H9 (cell line): ENCODE results near the gene GPR108. TPM values are rescaled to one million over a fixed set of nuclear protein-coding genes. Genes with fewer than 3 reads are reported as not detected.

ENCODE experiments used
- DNase-seq: peaks from one replicate; pipeline ENCODE4 v3.0.0-alpha.2; 2017
- H2AFZ ChIP-seq: one replicate; pipeline ENCODE4 v1.6.1; 2013; ENCODE audit warnings: mild to moderate bottlenecking, low read length, control low read depth, moderate library complexity
- H2AK5ac ChIP-seq: 2 replicates; pipeline ENCODE4 v1.6.1; 2013; ENCODE audit warnings: low read length, control low read depth, mixed read lengths; ENCODE audit not compliant: insufficient read length
- H2BK120ac ChIP-seq: one replicate; pipeline ENCODE4 v1.6.1; 2013; ENCODE audit warnings: low read depth, mild to moderate bottlenecking, low read length, control low read depth, inconsistent platforms; ENCODE audit not compliant: poor library complexity, severe bottlenecking
- H2BK12ac ChIP-seq: 2 replicates; pipeline ENCODE4 v1.6.1; 2013; ENCODE audit warnings: low read length, control low read depth, mixed read lengths, low read depth; ENCODE audit not compliant: insufficient read length
- H2BK15ac ChIP-seq: 2 replicates; pipeline ENCODE4 v1.6.1; 2013; ENCODE audit warnings: low read depth, low read length, control low read depth
- H2BK20ac ChIP-seq: one replicate; pipeline ENCODE4 v1.6.1; 2013; ENCODE audit warnings: low read depth, mild to moderate bottlenecking, low read length, control low read depth, inconsistent platforms; ENCODE audit not compliant: poor library complexity, severe bottlenecking
- H2BK5ac ChIP-seq: 2 replicates; pipeline ENCODE4 v1.6.1; 2013; ENCODE audit warnings: low read length, control low read depth, mixed read lengths; ENCODE audit not compliant: insufficient read length
- H3K14ac ChIP-seq: 2 replicates; pipeline ENCODE4 v1.6.1; 2013; ENCODE audit warnings: low read length, control low read depth; ENCODE audit not compliant: insufficient read depth
- H3K18ac ChIP-seq: 2 replicates; pipeline ENCODE4 v1.6.1; 2013; ENCODE audit warnings: low read depth, mild to moderate bottlenecking, mixed read lengths, low read length, control low read depth; ENCODE audit not compliant: insufficient read length
- H3K23ac ChIP-seq: 2 replicates; pipeline ENCODE4 v1.6.1; 2013; ENCODE audit warnings: low read length, control low read depth, mixed read lengths, low read depth; ENCODE audit not compliant: insufficient read length
- H3K23me2 ChIP-seq: 2 replicates; pipeline ENCODE4 v1.6.1; 2013; ENCODE audit warnings: low read depth, mild to moderate bottlenecking, mixed read lengths, low read length, control low read depth; ENCODE audit not compliant: insufficient read length, poor library complexity, severe bottlenecking
- H3K27ac ChIP-seq: 2 replicates; pipeline ENCODE4 v1.5.1; 2013; ENCODE audit warnings: low read length, control low read depth, mixed read lengths, low read depth; ENCODE audit not compliant: insufficient read length
- H3K27me3 ChIP-seq: 2 replicates; pipeline ENCODE4 v1.6.1; 2013; ENCODE audit warnings: low read length, control low read depth, inconsistent platforms; ENCODE audit not compliant: insufficient read depth
- H3K4ac ChIP-seq: 2 replicates; pipeline ENCODE4 v1.6.1; 2013; ENCODE audit warnings: low read depth, mild to moderate bottlenecking, control low read depth, inconsistent platforms, low read length, moderate library complexity
- H3K4me1 ChIP-seq: 2 replicates; pipeline ENCODE4 v1.6.1; 2013; ENCODE audit warnings: low read length, control low read depth, inconsistent platforms; ENCODE audit not compliant: insufficient read depth
- H3K4me2 ChIP-seq: 2 replicates; pipeline ENCODE4 v1.6.1; 2013; ENCODE audit warnings: low read length, control low read depth, mixed read lengths; ENCODE audit not compliant: insufficient read length, insufficient read depth
- H3K56ac ChIP-seq: 2 replicates; pipeline ENCODE4 v1.6.1; 2013; ENCODE audit warnings: low read depth, mild to moderate bottlenecking, mixed read lengths, low read length, control low read depth; ENCODE audit not compliant: insufficient read length
- H3K79me1 ChIP-seq: 2 replicates; pipeline ENCODE4 v1.6.1; 2013; ENCODE audit warnings: low read depth, mild to moderate bottlenecking, moderate library complexity, low read length, control low read depth, inconsistent platforms; ENCODE audit not compliant: insufficient read depth, poor library complexity, severe bottlenecking
- H3K79me2 ChIP-seq: 2 replicates; pipeline ENCODE4 v1.6.1; 2013; ENCODE audit warnings: low read length, control low read depth, inconsistent platforms; ENCODE audit not compliant: insufficient read depth
- H3K9ac ChIP-seq: 2 replicates; pipeline ENCODE4 v1.6.1; 2013; ENCODE audit warnings: low read length, control low read depth, mixed read lengths; ENCODE audit not compliant: insufficient read length; ENCODE audit errors: extremely low read depth
- H3K9me3 ChIP-seq: one replicate; pipeline ENCODE4 v1.6.1; 2013; ENCODE audit warnings: low read depth, low read length, inconsistent platforms; ENCODE audit not compliant: control insufficient read depth
- H3T11ph ChIP-seq: one replicate; pipeline ENCODE4 v1.6.1; 2013; ENCODE audit warnings: mild to moderate bottlenecking, low read length, control low read depth, inconsistent platforms
- H4K20me1 ChIP-seq: one replicate; pipeline ENCODE4 v1.6.1; 2013; ENCODE audit not compliant: control insufficient read depth, insufficient read length, insufficient read depth
- H4K5ac ChIP-seq: 2 replicates; pipeline ENCODE4 v1.6.1; 2013; ENCODE audit warnings: low read depth, mild to moderate bottlenecking, mixed read lengths, low read length, control low read depth; ENCODE audit not compliant: insufficient read length
- H4K8ac ChIP-seq: replicated peaks from 2 replicates; pipeline ENCODE4 v1.6.1; 2013; ENCODE audit warnings: low read length, control low read depth, mixed read lengths, low read depth; ENCODE audit not compliant: insufficient read length
- H4K91ac ChIP-seq: 2 replicates; pipeline ENCODE4 v1.6.1; 2013; ENCODE audit warnings: low read depth, mild to moderate bottlenecking, moderate library complexity, mixed read lengths, low read length, control low read depth; ENCODE audit not compliant: insufficient read length
- H3K27ac Mint-ChIP-seq, 3 experiments: 2 replicates in 2 of 3; 3 replicates in 1 of 3; pipeline ENCODE4 v1.8.0; 2020 to 2021; ENCODE audit warnings: mixed read lengths in 3 of 3, mild to moderate bottlenecking in 1 of 3, moderate library complexity in 1 of 3
- H3K27me3 Mint-ChIP-seq: 2 replicates; pipeline ENCODE4 v1.8.0; 2021; ENCODE audit warnings: low read depth, mild to moderate bottlenecking, moderate library complexity, mixed read lengths
- H3K36me3 Mint-ChIP-seq, 3 experiments: 2 replicates in 2 of 3; 3 replicates in 1 of 3; pipeline ENCODE4 v1.8.0; 2020 to 2021; ENCODE audit warnings: low read depth in 3 of 3, mixed read lengths in 3 of 3; ENCODE audit not compliant: insufficient read depth in 1 of 3
- H3K4me1 Mint-ChIP-seq, 2 experiments: 2 replicates each; pipeline ENCODE4 v1.8.0; 2020; ENCODE audit warnings: mixed read lengths in 2 of 2
- H3K4me3 Mint-ChIP-seq, 2 experiments: 2 replicates in 1 of 2; 3 replicates in 1 of 2; pipeline ENCODE4 v1.8.0; 2020 to 2021; ENCODE audit warnings: mild to moderate bottlenecking in 2 of 2, mixed read lengths in 2 of 2, moderate library complexity in 1 of 2
- H3K9me3 Mint-ChIP-seq, 2 experiments: 2 replicates in 1 of 2; 3 replicates in 1 of 2; pipeline ENCODE4 v1.8.0; 2020; ENCODE audit warnings: mild to moderate bottlenecking in 2 of 2, mixed read lengths in 2 of 2, moderate library complexity in 1 of 2
- CTCF ChIP-seq: fragments of 200-600 bp; sonication (generic); conservative IDR thresholded peaks from 3 replicates; pipeline ENCODE4 v1.8.0; 2021; ENCODE audit warnings: antibody characterized with exemption, mild to moderate bottlenecking
- WGBS: extraction: QIAGEN DNeasy Blood & Tissue Kit; methylation state at CpG from one replicate; pipeline ENCODE4 v1.1.7; 2013; ENCODE audit warnings: missing lambda C conversion rate, low lambda C conversion rate, mixed read lengths; ENCODE audit not compliant: insufficient read length; ENCODE audit errors: extremely low coverage; 5-methylcytosine and 5-hydroxymethylcytosine counted together
- total RNA-seq: library from RNA; stranded (reverse); gene quantifications from 2 replicates; pipeline ENCODE4 v1.2.1, GENCODE V29; 2021

Gene GPR108
- total RNA-seq, 1 experiment from 2014 or later = 38.2 TPM

- Mint-ChIP-seq H3K4me3 (no peak overlapping the region; a peak in 1 of 5 replicates), H3K27me3 (no peaks in the 10 kb centered on the region; the same call in 1 of the 2 replicates), H3K27ac (no peak overlapping the region), H3K36me3 (peaks cover 0 to 9% (median 0%) of the 10 kb centered on the region in 3 experiments; a peak in 4 of 7 replicates), H3K4me1 (peaks cover 3% of the 10 kb centered on the region in 2 experiments; a peak in 1 of 4 replicates), H3K9me3 (peaks cover 2 to 62% of the 10 kb centered on the region in 2 experiments; a peak in 4 of 5 replicates)
- no peak overlapping the region for H2BK15ac ChIP-seq
- no peak overlapping the region for H3K27ac ChIP-seq
- H3K18ac ChIP-seq = no peak overlapping the region
- no peak overlapping the region for H2AFZ ChIP-seq
- H3K27me3 ChIP-seq = no peaks in the 10 kb centered on the region; the same call in 1 of the 2 replicates
- no peak overlapping the region for H3K14ac ChIP-seq
- H3K9me3 ChIP-seq = no peaks in the 10 kb centered on the region
- TF ChIP-seq CTCF = no peak
- no CpG with 5 or more reads among the region's 8 CpGs for WGBS
- no peak overlapping the region for H4K91ac ChIP-seq
- H3K9ac ChIP-seq = no peak overlapping the region
- H3K23me2 ChIP-seq = no peaks in the 10 kb centered on the region
- no peak overlapping the region for H2BK120ac ChIP-seq
- H3K4me1 ChIP-seq = no peaks in the 10 kb centered on the region
- no peak overlapping the region for H2AK5ac ChIP-seq
- H2BK5ac ChIP-seq = no peak overlapping the region
- no peak overlapping the region for H3K4me2 ChIP-seq
- no peak overlapping the region for H4K5ac ChIP-seq
- H3K4ac ChIP-seq = no peak overlapping the region
- no peaks in the 10 kb centered on the region for H3K79me1 ChIP-seq
- no peak overlapping the region for H3T11ph ChIP-seq
- H2BK20ac ChIP-seq = no peak overlapping the region
- H3K79me2 ChIP-seq = no peaks in the 10 kb centered on the region
- H3K23ac ChIP-seq = no peak overlapping the region
- H4K20me1 ChIP-seq = no peaks in the 10 kb centered on the region
- no peak overlapping the region for H2BK12ac ChIP-seq
- H3K56ac ChIP-seq = no peak overlapping the region
- no peak overlapping the region for H4K8ac ChIP-seq
- DNase-seq = no peak
Measured at GRCh38 chr19:6691342-6691741, 46.0 kb downstream of the GPR108 start.
